Activated CD4-positive, alpha-beta T cell treated with anti-CD3 and anti-CD28 coated beads, Interleukin-2, Interleukin-4, amounts not matched to agents 100 ng/mL and 50 ng/mL, durations not matched to agents 16 hours and 8 hours (primary cell): ENCODE measurements around the gene CCDC24.
A peak's percentile ranks its signal among the peaks of the same experiment; 100 is the strongest.

Experiments used
- DNase-seq: peaks from one replicate; pipeline ENCODE4 v3.0.0-alpha.2; 2020; ENCODE audit warnings: low spot score

CCDC24 gene

DNA sequence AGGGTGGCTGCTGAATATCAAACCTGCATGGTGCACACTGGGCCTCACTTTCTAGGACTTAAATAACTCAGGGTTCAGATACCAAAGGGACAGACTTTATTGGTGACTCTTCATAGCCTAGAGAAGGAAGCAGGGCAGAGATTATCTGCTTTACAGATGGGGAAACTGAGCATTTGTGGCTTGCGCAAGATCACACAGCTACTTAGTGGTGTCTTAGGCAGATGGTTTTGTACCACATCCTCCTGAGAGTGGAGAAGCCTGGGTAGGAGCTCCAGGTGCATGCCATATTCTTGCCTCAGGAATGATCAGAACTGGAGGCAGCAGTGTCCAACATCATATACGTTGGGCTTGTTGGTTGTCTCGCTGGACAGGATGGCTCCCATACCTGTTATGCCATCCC, 28.4 kb upstream of the CCDC24 start:
- DNase-seq, result no peak

DNA sequence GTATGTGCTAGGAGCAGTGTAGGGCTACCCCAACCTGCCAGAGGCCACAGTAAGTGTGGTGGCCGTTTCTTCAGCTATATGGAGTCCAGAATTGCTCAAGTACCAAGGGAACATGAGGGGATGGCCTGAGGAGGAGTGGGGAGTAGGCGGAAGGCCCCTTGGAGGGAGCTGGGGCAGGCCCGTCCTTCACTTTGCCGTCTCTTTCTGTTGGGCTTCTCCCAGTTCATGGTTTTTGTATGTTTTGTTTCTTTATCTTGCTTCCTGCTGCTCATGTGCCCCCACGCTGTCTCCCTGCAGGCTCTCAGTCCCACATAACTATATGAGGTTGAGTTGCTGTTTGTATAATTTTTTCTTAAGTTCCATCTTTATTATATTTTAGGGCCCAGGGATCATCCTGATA, 27.5 kb upstream of the CCDC24 start:
- no peak for DNase-seq

DNA sequence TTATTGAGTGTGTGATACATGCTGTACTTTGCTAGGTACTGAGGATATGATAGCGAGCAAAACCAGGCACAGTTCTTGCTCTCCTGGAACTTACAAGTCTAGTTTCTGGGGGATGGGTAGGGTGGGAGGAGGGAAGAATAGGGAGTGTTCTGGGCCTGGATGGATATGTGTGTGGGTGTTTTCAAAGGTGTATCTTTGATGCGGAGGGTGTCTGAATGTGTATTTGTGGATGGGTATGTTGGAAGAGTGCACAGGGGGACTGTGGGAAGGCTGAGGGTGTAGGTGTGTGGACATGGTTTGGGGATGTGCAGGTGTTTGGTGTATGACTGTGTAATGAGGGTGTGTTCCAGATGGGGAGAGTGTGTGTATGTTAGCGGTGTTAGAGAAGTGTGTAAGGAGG, 26.1 kb upstream of the CCDC24 start:
- DNase-seq, result no peak

DNA sequence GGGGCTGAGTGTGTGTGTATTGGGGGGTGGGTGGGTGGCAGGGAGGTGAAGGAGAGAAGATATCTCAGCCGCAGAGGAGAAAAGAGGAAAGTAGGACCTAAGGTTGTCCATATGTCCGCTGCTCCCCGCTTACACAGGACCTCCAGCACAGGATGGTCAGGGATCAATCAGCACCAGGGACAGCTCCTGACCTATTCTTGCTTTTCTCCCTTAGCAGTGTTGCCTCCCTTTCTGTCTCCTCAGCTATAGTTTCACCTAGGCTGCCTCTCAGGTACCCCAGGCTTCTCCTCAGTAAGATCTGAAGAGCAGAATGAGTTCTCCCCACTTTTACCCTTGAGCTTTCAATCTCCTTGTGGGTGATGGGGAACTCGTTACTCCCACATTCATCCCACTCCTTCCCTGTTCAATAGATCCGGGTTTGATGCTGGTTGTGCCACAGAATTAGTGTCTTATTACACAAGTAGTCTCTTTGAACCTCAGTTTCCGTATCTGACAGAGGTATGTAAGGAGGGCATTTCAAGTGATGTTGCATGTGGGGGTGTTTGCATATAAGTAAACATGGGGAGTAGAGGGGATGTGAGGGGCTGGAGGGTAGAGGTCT, 23.0 kb upstream of the CCDC24 start:
- DNase-seq, result no peak

DNA sequence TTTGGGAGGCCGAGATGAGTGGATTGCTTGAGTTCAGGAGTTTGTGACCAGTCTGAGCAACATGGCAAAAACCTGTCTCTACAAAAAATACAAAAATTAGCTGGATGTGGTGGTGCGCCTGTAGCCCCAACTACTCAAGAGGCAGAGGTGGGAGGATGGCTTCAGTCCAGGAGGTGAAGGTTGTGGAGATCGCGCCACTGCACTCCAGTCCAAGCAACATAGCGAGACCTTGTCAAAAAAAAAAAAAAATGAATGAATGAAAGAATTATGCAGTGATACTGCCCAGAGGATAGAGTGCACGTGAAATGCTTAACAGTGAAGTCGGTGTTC, 22.0 kb upstream of the CCDC24 start:
- DNase-seq, result no peak

DNA sequence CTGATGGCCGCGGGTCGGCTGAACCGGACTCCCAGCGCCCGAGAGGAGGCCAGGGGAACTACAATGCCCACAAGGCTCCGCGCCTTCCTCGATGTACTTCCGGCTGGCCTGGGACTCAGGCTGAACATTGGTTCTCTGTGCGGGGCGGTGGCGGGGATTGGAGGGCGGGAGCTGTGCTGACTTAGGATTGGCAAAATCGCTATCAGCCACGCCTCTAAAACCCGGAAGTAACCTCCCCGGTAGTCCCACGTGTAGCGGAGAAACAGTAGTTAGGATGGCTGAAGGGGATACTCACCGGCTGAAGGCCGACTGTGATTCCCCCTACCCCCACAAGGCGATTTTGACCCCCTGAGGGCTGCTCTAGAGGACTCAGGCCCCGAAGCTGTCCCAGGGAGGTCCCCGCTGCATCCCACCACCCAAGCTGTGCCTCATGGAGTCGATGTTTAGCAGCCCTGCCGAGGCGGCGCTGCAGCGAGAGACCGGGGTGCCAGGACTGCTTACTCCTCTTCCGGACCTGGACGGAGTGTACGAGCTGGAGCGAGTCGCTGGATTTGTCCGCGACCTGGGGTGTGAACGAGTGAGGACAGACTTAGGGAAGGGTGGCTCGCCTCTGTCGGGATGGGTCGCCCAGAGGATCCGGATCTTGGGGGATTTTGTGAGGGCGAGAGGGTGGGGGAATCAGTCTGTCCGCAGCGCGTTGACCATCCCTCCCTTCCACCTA, 21.5 kb upstream of the CCDC24 start, which contains the start of gene DPH2:
Gene DPH2, plus strand, starts transcription at position 265 of the 721 bp plus-strand sequence. Its CDS starts 166 bp downstream, at position 431.
- DNase-seq, result peak; percentile 98

DNA sequence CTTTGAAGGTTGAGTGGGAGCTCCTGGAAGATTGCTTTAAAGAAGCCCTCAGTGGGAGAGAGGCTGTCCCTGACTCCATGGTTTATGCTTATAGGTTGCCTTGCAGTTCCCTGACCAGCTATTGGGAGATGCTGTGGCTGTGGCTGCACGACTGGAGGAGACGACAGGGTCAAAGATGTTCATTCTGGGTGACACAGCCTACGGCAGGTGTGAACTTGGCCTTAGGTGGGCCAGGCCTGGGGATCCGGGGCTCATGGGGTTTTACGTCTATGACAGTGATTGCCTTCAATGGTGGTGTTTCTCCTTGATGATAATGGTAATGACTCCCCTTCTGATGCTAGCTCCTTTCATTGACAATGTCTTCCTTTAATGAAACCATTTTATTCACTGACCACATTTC, 20.9 kb upstream of the CCDC24 start:
- no peak for DNase-seq

DNA sequence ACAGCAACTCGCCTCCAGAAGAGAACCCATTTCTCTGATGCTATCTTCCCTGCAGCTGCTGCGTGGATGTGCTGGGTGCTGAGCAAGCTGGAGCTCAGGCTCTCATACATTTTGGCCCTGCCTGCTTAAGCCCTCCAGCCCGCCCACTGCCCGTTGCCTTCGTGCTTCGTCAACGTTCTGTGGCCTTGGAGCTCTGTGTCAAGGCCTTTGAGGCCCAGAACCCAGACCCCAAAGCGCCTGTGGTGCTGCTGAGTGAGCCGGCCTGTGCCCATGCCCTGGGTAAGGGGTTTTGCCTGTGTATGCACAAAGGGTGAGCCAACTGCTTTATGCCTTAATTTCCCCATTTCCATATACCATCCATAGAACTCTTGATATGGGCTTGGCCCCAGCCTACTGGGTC, 20.5 kb upstream of the CCDC24 start:
- DNase-seq, result no peak

DNA sequence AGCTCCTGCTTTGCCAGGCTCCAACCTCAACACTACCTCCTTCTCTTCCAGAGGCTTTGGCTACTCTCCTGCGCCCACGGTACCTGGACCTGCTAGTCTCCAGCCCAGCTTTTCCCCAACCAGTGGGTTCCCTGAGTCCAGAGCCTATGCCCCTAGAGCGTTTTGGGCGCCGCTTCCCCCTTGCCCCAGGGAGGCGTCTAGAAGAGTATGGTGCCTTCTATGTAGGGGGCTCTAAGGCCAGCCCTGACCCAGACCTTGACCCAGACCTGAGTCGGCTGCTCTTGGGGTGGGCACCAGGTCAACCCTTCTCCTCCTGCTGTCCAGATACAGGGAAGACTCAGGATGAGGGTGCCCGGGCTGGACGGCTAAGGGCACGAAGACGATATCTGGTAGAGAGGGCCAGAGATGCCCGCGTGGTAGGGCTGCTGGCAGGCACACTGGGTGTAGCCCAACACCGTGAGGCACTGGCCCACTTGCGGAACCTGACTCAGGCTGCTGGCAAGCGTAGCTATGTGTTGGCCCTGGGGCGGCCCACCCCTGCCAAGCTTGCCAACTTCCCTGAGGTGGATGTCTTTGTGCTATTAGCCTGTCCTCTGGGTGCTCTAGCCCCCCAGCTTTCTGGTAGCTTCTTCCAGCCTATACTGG, 19.9 kb upstream of the CCDC24 start:
- DNase-seq, result no peak

DNA sequence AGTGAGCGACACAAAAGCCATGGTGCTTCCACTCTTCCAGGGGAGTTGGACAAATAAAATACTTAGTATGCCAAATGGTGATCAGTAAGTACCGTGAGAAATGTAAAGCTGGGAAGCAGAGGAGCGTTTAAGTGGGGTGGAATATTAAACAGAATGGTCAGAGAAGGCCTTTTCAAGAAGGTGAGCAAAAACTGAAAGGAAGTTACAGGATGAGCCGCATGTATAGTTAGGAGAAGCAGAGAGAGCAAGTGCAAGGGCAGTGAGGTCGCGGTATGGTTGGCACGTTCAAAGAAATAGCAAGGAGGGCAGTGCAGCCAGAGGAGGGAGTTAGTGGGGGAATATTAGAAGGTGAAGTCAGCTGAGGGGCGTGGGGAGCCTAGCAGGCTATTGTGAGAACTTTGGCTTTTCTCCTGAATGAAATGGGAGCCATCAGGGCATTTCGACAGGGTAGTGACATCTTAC, 17.4 kb upstream of the CCDC24 start:
- DNase-seq, result no peak

DNA sequence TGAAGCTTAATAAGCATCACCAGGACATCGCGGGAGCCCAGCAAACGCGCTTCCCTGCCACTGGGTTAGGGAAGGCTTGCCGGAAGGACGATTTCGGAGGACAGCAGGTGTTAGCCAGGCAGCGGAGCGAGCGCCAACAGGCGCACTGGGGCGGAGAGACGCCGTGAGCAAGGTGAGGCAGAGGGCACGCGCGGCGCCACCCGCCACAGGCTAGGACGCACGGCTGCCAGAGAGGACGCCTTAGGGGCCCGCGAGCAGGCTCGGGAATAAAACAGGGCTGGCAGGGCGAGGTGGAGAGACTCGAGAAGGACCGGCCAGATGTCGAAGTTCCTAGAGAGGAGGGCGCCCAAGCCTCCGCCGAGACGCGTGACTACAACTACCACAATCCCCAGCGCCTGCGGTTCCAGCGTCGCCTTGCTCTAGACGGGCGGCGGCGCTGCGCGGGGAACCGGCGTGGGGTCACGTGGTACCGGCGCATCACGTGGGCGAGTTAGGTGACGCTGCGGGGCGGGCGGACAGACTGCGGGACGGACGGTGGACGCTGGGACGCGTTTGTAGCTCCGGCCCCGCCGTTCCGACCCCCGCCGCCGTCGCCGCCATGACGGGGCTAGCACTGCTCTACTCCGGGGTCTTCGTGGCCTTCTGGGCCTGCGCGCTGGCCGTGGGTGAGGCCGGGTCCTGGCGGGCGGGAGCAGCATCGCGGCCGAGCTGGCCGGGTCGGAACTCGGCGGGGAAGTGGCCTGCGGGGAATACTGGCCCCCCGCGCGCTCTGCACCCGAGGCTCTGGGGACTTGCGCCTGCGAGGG, 16.8 kb upstream of the CCDC24 start, which contains the start of gene ATP6V0B:
Gene ATP6V0B, plus strand, starts transcription at position 518 of the 806 bp plus-strand sequence. Its CDS starts 81 bp downstream, at position 599.
- DNase-seq, result peak; percentile 95

DNA sequence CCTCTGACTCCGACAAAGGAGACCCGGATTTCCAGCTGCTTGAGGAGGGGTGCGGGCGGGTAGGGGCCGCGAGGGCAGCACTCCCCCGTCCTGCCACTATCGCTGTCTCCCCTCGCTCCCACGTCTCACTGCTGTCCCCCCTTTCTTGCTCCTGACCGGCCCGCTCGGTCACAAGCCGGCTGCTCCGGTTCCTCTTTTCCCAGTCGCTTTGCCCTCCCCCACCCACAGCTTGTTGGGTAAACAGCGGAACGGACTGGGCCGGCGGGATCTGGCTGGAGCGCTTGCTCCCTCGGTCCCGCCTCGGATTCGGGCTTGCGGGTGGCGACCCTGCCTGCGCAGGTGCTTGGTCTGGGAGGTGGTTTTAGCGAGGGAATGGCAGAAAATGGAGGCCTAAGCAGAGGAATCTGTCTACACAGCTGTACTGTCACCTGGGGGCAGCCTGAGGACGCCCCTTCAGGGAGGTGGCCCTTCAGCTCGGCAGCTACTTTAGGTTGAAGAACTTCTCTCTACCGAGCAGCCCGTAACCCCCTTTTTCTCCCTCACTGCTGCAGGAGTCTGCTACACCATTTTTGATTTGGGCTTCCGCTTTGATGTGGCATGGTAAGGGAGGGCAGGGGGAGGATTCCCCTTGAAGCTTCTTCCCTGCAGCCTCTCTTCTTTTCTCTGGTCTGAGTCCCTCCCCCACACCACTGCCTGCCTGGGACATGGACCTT, 16.0 kb upstream of the CCDC24 start:
- DNase-seq, result peak; percentile 24

DNA sequence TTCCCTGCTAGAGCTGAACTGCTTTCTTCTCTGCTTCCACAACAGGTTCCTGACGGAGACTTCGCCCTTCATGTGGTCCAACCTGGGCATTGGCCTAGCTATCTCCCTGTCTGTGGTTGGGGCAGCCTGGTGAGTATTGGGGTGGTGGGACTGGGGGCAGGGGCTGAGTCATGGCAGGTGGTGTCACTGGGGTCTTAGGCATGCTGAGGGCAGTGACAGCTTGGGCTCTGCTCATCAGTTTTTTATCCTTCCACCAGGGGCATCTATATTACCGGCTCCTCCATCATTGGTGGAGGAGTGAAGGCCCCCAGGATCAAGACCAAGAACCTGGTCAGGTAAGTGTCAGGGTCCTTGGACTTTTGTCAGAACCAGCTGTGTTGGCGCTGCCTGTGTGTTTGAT, 15.4 kb upstream of the CCDC24 start:
- no peak for DNase-seq

DNA sequence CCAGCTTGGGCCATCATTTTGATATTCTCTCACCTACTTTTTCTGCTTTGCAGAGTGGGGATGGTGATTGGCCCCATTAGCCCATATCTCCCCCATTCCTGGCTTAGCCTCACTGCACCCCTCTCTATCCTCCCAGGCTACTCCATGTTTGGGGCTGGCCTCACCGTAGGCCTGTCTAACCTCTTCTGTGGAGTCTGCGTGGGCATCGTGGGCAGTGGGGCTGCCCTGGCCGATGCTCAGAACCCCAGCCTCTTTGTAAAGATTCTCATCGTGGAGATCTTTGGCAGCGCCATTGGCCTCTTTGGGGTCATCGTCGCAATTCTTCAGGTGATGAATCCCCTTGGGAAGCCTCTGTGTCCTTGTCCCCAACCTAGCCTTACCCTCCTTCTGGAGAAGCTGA, 14.5 kb upstream of the CCDC24 start:
- no peak for DNase-seq

DNA sequence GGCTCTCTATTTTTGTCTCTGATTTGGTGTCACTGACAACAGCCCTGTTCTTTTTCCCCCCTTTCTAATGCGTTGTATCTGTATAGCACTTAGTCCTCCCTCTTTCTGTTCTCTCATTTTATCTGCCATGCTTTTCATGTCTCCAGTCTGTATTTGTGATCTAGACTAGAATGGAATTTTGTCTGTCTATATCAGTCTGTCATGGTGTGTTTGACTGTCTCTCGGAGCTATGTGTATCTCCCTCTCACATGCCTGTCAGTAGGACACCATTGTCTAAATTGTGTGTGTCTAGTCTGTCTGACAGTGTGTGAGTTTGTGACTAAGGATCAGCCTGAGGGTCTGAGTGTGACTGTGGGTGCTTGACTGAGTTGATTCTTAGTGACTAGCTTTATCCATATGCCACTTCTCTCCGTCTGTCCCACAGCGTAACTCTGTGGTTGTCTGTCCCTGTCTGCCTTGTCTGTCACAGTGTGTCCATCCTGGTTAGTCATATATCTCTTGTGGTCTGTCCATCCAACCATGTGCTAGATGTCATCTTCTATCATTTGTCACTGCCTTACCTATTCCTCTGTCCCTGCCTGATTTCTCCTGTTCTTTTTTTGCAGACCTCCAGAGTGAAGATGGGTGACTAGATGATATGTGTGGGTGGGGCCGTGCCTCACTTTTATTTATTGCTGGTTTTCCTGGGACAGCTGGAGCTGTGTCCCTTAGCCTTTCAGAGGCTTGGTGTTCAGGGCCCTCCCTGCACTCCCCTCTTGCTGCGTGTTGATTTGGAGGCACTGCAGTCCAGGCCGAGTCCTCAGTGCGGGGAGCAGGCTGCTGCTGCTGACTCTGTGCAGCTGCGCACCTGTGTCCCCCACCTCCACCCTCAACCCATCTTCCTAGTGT, 13.8 kb upstream of the CCDC24 start:
- no peak for DNase-seq

DNA sequence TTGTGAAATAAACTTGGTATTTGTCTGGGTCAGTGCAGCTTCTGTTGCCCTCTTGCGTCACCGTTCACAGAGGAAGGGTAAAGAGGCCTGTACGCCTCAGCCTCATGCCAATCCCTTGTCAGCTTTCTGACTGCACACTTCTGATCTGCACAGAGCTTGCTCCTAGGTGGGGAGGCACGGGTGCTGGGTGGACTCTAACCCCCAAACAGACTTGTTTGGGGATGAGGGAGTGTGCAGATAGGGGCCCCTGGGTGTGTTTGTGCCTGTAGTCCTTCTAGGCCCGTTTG, 13.2 kb upstream of the CCDC24 start:
- no peak for DNase-seq

DNA sequence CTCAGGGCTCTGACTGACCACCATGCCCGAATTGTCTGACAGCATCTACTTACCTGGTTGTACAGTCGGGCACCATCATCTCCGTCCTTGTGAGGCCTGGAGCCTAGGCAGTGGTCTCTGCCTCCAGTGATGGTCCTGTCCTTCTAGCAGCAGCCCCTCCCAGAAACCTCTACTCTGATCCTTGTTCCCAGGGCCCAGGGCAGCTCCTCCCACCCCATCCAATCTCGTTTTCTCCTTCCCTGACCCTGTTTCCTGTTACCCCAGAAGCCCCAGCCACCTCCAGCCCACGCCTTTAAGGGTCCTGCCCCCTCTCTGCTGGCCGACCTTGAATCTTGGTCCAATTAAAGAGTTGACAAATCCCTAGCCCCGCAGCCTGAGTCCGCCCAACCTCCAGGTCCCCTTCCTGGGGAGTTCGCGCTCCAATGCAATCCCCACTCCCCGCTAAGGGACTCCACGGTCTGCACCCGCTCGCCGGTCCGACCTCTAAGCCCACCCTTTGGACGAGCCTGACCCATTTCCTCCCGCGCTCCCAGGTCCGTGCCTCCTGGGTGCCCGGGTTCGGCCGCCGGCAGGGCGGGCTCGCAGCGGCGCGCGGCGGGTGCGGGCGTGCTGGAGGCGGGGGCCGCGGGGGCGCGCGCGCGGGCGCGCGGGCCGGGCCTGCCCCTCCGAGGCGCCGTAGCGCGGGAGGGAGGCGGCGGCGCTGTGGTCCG, 12.7 kb upstream of the CCDC24 start, which contains the start of gene B4GALT2:
Gene B4GALT2, plus strand, starts transcription at position 660 of the 710 bp plus-strand sequence. CDS start 1,951 bp downstream, outside the sequence.
- peak; percentile 42 for DNase-seq

DNA sequence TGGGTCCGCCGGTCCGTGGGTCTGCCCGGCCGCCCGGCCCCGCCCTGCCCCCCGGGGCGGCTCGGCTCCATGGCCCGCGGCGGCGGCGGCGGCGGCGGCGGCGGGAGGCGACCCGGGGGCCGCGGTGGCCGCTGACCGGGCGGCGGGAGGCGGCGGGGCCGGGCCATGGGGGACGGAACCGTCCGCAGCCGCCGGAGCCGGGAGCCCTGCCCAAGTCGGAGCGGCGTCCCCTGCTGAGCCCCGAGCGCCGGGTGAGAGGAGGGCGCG, 12.2 kb upstream of the CCDC24 start:
- no peak for DNase-seq

DNA sequence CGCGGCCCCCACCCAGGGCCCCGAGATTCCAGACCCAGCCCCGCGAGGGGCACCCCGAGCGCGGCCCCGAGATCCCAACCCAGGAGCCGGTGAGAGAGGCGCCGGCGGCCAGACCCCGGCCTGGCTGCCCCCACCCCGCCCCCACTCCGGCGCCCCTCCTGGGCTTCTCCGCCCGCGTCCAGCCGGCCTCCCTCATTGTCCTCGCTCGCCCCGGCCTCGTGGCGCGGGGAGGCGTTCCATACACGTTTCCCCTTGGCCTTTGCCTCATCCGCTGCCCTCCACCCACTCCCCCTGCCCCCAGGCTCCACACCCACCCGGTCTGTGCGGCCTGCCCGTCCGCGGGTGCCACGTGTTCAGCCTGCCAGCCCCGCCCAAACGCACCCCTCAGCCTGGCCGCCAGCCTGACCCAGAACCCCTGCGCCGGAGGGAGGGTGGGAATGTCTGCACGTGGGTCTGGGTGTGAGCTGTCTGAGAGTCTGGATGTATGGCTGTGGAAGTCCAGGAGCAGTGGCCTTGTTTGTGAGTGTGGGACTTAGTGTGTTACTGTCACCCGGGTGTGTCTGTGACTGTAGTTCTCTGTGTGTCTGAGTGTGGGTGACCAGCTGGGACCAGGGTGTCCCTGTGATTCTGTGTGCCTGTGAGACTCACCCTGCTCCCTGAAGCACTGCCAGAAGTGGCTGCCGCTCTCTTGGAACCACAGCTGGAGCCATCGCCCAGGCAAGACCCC, 11.7 kb upstream of the CCDC24 start:
- peak; percentile 60 for DNase-seq
